Measurements from ENCODE around the gene SZT2.

SZT2 gene

GRCh38 chr1:43438953-43439581 lies 49.4 kb downstream of the SZT2 start:
- TF ChIP-seq POLR2AphosphoS5 (IDR thresholded peaks at IDR 0.05; ENCODE audit: low read depth, low read length) (no peak), REST (IDR thresholded peaks at IDR 0.05; ENCODE audit: insufficient read depth in 1 of 2, low read depth in 2 of 2, low read length in 2 of 2) (no peak), FOXP2 (optimal IDR thresholded peaks at IDR 0.05; ENCODE audit: borderline replicate concordance, extremely low read depth, extremely low read length, insufficient read depth) (no peak), TAF1 (IDR thresholded peaks at IDR 0.05; ENCODE audit: borderline replicate concordance, insufficient read depth, low read length) (no peak), SIN3A (IDR thresholded peaks at IDR 0.05; ENCODE audit: borderline replicate concordance, insufficient read depth, low read length) (no peak)

DNA sequence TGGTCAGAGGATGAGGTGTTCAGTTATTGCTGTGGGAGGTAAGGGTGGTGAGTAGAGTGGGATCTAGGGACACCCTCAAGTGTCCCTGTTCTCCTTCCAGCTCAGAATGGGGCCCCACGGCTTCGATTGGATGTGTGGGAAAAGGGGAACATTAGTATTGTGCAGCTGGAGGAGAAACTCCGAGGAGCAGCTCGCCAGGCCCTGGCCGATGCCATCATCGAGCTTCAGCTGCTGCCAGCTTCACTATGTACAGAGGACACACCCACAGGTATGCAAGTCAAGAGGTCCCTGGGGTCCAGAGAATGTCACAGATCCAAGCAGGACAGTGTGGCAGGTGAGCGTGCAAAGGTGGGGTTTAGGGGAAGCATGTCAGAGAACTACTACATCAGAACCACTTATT lies 50.1 kb downstream of the SZT2 start:
- TF ChIP-seq FOXP2 (optimal IDR thresholded peaks at IDR 0.05; ENCODE audit: borderline replicate concordance, extremely low read depth, extremely low read length, insufficient read depth) (no peak), TAF1 (IDR thresholded peaks at IDR 0.05; ENCODE audit: borderline replicate concordance, insufficient read depth, low read length) (no peak), POLR2AphosphoS5 (IDR thresholded peaks at IDR 0.05; ENCODE audit: low read depth, low read length) (no peak), REST (IDR thresholded peaks at IDR 0.05; ENCODE audit: insufficient read depth in 1 of 2, low read depth in 2 of 2, low read length in 2 of 2) (no peak), SIN3A (IDR thresholded peaks at IDR 0.05; ENCODE audit: borderline replicate concordance, insufficient read depth, low read length) (no peak)

GRCh38 chr1:43440358-43440757 lies 50.7 kb downstream of the SZT2 start:
- TF ChIP-seq POLR2AphosphoS5 (IDR thresholded peaks at IDR 0.05; ENCODE audit: low read depth, low read length) (no peak), REST (IDR thresholded peaks at IDR 0.05; ENCODE audit: insufficient read depth in 1 of 2, low read depth in 2 of 2, low read length in 2 of 2) (no peak), FOXP2 (optimal IDR thresholded peaks at IDR 0.05; ENCODE audit: borderline replicate concordance, extremely low read depth, extremely low read length, insufficient read depth) (no peak), TAF1 (IDR thresholded peaks at IDR 0.05; ENCODE audit: borderline replicate concordance, insufficient read depth, low read length) (no peak), SIN3A (IDR thresholded peaks at IDR 0.05; ENCODE audit: borderline replicate concordance, insufficient read depth, low read length) (no peak)

DNA sequence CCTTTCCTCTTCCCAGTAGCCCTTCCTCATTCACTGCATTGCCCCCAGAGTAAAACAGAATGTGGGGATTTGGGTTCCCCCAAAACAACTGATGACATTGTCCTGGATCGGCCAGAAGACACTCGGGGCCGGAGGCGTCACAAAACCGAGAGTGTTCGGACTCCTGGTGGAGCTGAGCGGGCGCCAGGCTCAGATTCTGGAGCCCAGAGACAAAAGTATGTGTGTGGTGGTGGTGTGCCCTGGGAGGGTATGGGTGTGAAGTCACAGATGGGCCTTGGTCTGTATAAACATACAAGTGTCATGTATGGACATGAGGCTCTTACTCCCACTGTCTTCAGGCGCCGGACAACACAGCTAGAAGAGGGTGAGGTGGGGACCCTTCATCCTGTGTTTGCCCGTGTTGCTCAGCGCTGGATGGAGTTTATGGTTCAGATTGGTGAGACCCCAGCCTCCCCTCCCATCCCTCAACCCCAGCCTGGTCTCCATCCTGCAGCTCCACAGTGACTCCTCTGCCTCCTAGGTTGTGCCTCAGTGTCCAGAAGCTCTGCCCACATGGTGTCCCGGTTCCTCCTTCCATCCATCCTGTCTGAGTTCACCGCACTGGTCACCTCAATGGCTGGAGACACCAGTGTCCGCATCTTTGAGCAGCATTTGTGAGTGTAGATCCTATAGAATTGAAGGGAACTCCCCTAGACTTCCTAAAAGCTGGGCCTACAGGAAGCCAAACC lies 51.6 kb downstream of the SZT2 start:
- TF ChIP-seq REST (IDR thresholded peaks at IDR 0.05; ENCODE audit: insufficient read depth in 1 of 2, low read depth in 2 of 2, low read length in 2 of 2) = no peak
- TF ChIP-seq POLR2AphosphoS5 (IDR thresholded peaks at IDR 0.05; ENCODE audit: low read depth, low read length) = no peak
- no peak for TF ChIP-seq TAF1 (IDR thresholded peaks at IDR 0.05; ENCODE audit: borderline replicate concordance, insufficient read depth, low read length)
- TF ChIP-seq FOXP2 (optimal IDR thresholded peaks at IDR 0.05; ENCODE audit: borderline replicate concordance, extremely low read depth, extremely low read length, insufficient read depth) = no peak
- no peak for TF ChIP-seq SIN3A (IDR thresholded peaks at IDR 0.05; ENCODE audit: borderline replicate concordance, insufficient read depth, low read length)
